ENCODE results near the gene SPATA46.

The SPATA46 gene

DNA sequence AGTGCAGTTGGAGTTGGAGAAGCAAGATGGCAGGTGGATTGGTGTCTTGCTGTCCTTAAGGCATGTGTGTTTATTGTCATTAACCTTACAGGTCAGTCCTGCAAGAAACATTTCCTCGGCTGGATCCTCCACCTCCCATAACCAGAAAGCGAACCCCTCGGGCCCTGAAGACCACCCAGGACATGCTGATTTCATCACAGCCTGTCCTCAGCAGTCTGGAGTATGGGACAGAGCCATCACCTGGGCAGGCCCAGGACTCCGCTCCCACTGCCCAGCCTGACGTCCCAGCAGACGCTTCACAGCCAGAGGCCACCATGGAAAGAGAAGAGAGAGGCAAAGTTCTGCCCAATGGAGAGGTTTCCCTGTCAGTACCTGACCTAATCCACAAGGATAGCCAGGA is 6.4 kb upstream of the SPATA46 start:
- H3K4me3 ChIP-seq (ENCODE audit: low read length) = no peak overlapping the region
- DNase-seq (ENCODE audit: low read depth) = no peak
- TF ChIP-seq, protein P1, sequence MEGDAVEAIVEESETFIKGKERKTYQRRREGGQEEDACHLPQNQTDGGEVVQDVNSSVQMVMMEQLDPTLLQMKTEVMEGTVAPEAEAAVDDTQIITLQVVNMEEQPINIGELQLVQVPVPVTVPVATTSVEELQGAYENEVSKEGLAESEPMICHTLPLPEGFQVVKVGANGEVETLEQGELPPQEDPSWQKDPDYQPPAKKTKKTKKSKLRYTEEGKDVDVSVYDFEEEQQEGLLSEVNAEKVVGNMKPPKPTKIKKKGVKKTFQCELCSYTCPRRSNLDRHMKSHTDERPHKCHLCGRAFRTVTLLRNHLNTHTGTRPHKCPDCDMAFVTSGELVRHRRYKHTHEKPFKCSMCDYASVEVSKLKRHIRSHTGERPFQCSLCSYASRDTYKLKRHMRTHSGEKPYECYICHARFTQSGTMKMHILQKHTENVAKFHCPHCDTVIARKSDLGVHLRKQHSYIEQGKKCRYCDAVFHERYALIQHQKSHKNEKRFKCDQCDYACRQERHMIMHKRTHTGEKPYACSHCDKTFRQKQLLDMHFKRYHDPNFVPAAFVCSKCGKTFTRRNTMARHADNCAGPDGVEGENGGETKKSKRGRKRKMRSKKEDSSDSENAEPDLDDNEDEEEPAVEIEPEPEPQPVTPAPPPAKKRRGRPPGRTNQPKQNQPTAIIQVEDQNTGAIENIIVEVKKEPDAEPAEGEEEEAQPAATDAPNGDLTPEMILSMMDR (IDR thresholded peaks at IDR 0.05; ENCODE audit: insufficient read depth, low read depth, low read length, missing control alignments) = no peak

DNA sequence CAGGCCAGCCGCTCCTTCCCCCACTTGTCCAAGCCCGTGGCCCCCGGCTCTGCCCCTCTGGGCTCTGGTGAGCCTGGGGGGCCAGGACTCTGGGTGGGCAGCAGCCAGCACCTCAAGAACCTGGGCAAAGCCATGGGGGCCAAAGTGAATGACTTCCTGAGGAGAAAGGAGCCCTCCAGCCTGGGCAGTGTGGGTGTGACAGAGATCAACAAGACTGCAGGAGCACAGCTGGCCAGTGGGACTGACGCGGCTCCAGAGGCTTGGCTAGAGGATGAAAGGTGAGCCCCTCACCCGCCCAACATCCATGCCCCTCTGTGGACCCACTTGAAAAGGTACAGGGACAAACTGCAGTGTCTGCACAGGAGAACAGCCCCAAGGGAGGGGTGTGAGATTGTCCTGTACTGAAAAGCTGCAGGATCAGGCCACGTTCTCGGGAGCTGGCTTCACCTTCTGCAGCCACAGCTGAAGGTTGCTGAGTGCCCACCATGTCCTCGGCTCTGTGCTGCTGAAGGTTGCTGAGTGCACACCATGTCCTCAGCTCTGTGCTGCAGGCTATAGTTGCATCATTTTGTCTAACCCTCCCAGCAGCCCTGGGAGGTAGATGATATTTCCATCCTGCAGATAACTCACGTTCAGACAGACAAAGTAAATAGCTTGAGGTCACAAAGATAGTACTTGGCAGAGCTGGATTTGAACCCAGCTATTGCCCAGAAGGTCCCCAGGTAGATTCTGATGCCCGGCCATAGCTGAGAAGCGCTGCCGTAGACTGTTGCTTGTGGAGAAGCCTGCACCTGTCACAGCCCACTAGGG is 5.5 kb upstream of the SPATA46 start:
- TF ChIP-seq, protein P1 (IDR thresholded peaks at IDR 0.05; ENCODE audit: insufficient read depth, low read depth, low read length, missing control alignments) = no peak

DNA sequence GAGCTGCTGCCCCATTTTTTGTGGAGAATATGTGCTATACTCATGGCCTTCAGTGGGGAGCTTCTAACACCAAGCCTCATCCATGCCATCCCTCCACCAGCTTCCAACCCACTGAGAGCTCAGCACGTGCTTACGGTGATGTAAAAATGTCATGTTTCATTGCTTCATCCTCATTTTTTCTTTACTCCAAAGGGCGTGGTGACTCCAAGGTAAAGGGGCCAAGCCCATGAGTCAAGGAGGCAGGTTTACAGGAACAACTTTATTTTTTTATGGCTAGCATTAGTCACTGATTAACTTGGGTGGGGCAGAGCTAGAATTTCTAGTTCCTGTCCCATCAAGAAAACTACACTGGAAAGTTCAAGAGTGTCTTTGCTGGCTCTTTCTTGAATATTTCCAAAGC is 4.7 kb upstream of the SPATA46 start, which contains the start of gene C1orf226:
C1orf226 (plus strand) TSS at position 346 of the 400 bp plus-strand sequence. CDS start 174 bp downstream, outside the sequence.
- TF ChIP-seq, protein P1 (IDR thresholded peaks at IDR 0.05; ENCODE audit: insufficient read depth, low read depth, low read length, missing control alignments) = no peak
- H3K4me3 ChIP-seq (ENCODE audit: low read length) = no peak within 1 kb of the TSS
- DNase-seq (ENCODE audit: low read depth) = peak; percentile 88

More for the DNA sequence above, 5.5 kb upstream of the SPATA46 start:
- H3K4me3 ChIP-seq (ENCODE audit: low read length) = no peak overlapping the region
- DNase-seq (ENCODE audit: low read depth) = no peak

DNA sequence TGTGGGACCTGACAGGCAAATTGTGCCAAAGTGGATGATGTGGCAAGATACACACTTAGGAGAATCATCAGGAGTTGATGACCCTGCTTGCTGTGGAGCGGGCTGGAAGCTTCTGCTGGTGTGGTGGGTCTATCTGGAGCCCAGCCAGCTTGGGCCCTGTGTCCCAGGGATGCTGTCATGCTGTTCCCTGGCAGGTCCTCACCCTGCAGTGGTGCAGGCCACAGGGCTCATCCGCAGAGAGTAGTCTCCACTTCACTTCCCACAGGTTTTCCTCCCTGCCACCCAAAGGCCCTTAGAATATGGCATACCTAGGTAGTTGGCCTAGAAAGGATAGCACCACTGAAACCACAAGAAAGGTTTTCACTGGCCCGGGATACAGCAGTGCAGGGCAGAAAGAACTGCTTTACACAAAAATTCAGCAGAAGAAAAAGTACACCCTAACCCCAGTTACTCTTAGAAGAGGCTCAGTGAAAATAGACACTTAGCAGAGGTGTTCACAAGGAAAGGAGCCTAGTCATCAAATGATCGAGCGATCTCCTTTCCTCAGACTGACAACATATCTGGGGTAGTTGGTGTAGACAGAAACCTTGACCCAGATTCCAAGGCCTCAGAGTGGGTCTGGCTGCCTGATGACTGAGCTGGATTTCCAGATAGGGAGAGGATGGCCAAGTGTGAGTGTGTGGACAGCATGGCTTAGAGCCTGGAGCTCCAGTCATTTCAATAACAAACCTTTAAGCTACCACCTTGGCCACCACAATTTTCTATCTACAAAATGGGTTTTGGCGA is 3.6 kb upstream of the SPATA46 start:
- DNase-seq (ENCODE audit: low read depth) = no peak
- H3K4me3 ChIP-seq (ENCODE audit: low read length) = no peak overlapping the region
- TF ChIP-seq, protein P1 (IDR thresholded peaks at IDR 0.05; ENCODE audit: insufficient read depth, low read depth, low read length, missing control alignments) = no peak

DNA sequence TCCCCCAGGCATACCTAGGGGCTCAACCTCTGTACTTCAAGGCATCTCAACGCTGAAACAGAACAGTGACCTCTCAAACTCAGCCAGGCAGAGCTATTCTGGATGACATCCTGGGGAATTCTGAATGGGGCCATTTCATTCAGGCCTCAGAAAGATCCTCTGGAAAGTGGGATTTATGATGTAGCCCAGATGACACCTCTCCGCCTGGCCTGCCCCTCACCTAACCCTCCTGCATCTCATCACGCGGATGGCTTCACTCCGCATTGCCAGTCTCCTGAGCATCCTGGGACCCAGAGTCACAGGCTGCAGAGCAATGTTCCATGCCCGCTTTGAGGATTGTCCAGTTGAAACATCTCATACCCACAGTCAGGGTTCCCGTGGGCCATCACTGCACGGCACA is 1.2 kb downstream of the SPATA46 start:
- H3K4me3 ChIP-seq (ENCODE audit: low read length) = no peak overlapping the region
- no peak for DNase-seq (ENCODE audit: low read depth)
- TF ChIP-seq, protein P1 (IDR thresholded peaks at IDR 0.05; ENCODE audit: insufficient read depth, low read depth, low read length, missing control alignments) = no peak

DNA sequence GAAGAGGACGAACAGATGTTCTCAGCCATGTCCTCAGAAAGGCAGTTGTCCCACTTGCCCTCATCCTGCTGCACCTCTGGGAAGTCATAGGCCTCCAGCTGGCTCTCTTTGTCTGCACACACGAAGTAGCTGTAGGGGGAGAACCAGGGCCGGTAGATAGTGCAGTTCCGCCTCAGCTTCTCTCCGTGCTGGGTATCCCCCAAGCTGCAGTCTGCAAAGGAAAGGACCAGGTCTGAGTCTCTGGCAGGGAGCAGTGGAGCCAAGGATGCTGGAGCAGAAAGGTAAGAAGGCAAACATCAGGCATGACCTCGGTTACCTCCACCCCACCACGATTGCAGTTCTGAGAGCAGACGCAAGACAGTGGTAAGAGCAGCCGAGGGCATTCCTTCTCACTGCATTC is 2.2 kb downstream of the SPATA46 start:
- no peak overlapping the region for H3K4me3 ChIP-seq (ENCODE audit: low read length)
- DNase-seq (ENCODE audit: low read depth) = no peak
- TF ChIP-seq, protein P1 (IDR thresholded peaks at IDR 0.05; ENCODE audit: insufficient read depth, low read depth, low read length, missing control alignments) = no peak

Data from epithelial cell of esophagus (primary cell).